ENCODE results near the gene PHF20. TPM values are rescaled to one million over a fixed set of nuclear protein-coding genes. Genes with fewer than 3 reads are reported as not detected.

PHF20 gene
- total and polyA plus RNA-seq, 2 donors (not counting 3 experiments of a cell fraction or from before 2014, with no cell fraction given): 25.0 to 45.8 TPM

- H3K9me3 ChIP-seq (replicated peaks; ENCODE audit: control insufficient read depth, insufficient read depth, low read length): no peaks in the 10 kb centered on the region
- H3K36me3 ChIP-seq (ENCODE audit: control insufficient read depth in 2 of 2, extremely low read depth in 1 of 2, insufficient read depth in 2 of 2, low read length in 2 of 2): peaks cover 7 to 14% of the 10 kb centered on the region in 2 experiments
- H2AFZ ChIP-seq (ENCODE audit: low read depth, low read length): no peak overlapping the region
- no peaks in the 10 kb centered on the region for H3K9me1 ChIP-seq (replicated peaks; ENCODE audit: control insufficient read depth, extremely low read depth, insufficient read depth, low read length)
- ChIA-PET POLR2A (no interaction called here), CTCF (no interaction called here)
- no peaks in the 10 kb centered on the region for H3K27me3 ChIP-seq (ENCODE audit: control insufficient read depth in 2 of 2, insufficient read depth in 2 of 2, low read length in 2 of 2)
- H3K4me3 ChIP-seq (replicated peaks in 1 of 3; ENCODE audit: insufficient read depth in 1 of 3, low read depth in 1 of 3, low read length in 3 of 3): no peak overlapping the region
- H3K9ac ChIP-seq (replicated peaks; ENCODE audit: extremely low read depth, insufficient read depth, low read length): no peak overlapping the region
- H3K4me1 ChIP-seq (ENCODE audit: control insufficient read depth, extremely low read depth, insufficient read depth, low read length): peaks cover 3% of the 10 kb centered on the region
- FAIRE-seq (no peak), DNase-seq (ENCODE audit: low read depth, low spot score) (no peak)
- H3K4me2 ChIP-seq (ENCODE audit: insufficient read depth, low read length): no peak overlapping the region
- no peaks in the 10 kb centered on the region for H4K20me1 ChIP-seq (replicated peaks; ENCODE audit: control insufficient read depth, extremely low read depth, insufficient read depth, low read length)
- no peaks in the 10 kb centered on the region for H3K79me2 ChIP-seq (ENCODE audit: control insufficient read depth, insufficient read depth, low read length)
- no TSS peak for BruUV-seq (replicated peaks)
- intact Hi-C loops (cut with micrococcal nuclease) (no loop called here), dilution Hi-C loops (cut with MboI; ENCODE audit: extremely low pct_ligation_motif_present, low sequenced_read_pairs) (no loop called here)
- H3K27ac ChIP-seq (ENCODE audit: insufficient read depth, low read depth, low read length): no peak overlapping the region
- TF ChIP-seq CTCF (IDR thresholded peaks at IDR 0.05; ENCODE audit: extremely low read depth in 1 of 2, insufficient read depth in 1 of 2, low read depth in 1 of 2, low read length in 2 of 2) (no peak), EZH2 (IDR thresholded peaks at IDR 0.05; ENCODE audit: borderline replicate concordance, low read depth, low read length, severe bottlenecking) (no peak), MAX (IDR thresholded peaks at IDR 0.05; ENCODE audit: insufficient read depth, insufficient read length) (no peak), POLR2AphosphoS5 (IDR thresholded peaks at IDR 0.05; ENCODE audit: insufficient read depth, low read depth, low read length) (no peak), POLR2A (IDR thresholded peaks at IDR 0.05; ENCODE audit: low read depth, low read length) (no peak), JUN (IDR thresholded peaks at IDR 0.05; ENCODE audit: borderline replicate concordance, insufficient read depth, insufficient read length, low read depth) (no peak), MYC (IDR thresholded peaks at IDR 0.05; ENCODE audit: low read depth, low read length) (no peak), GATA2 (IDR thresholded peaks at IDR 0.05; ENCODE audit: insufficient read depth, insufficient read length, low read depth, low read length) (no peak), FOS (IDR thresholded peaks at IDR 0.05; ENCODE audit: borderline replicate concordance, insufficient read depth, low read length) (no peak)
Measured at GRCh38 chr20:35910254-35910653, 138.4 kb downstream of the PHF20 start.
